HepG2 (cell line): ENCODE data around the gene MTHFS. TPM values are rescaled to one million over a fixed set of nuclear protein-coding genes. Genes with fewer than 3 reads are reported as not detected.

Source experiments
- MAX ChIP-seq: IDR thresholded peaks from 2 replicates; pipeline ENCODE4 v1.6.1; 2012; ENCODE audit warnings: inconsistent platforms
- NBN ChIP-seq: fragments of 450-650 bp; conservative IDR thresholded peaks from 2 replicates; pipeline ENCODE4 v1.6.1; 2017
- NFYB ChIP-seq: sonication (generic); formaldehyde crosslinking; IDR thresholded peaks from 2 replicates; pipeline ENCODE4 v1.4.0; 2020; ENCODE audit warnings: missing genetic modification reagents
- PAXIP1 ChIP-seq: sonication (generic); formaldehyde crosslinking; conservative IDR thresholded peaks from 2 replicates; pipeline ENCODE4 v1.4.0; 2020; ENCODE audit warnings: mild to moderate bottlenecking, missing genetic modification reagents, moderate library complexity
- PHF5A ChIP-seq: IDR thresholded peaks from one replicate; pipeline ENCODE4 v1.6.1; 2018; ENCODE audit warnings: low read depth, missing genetic modification reagents; ENCODE audit not compliant: unreplicated experiment
- POLR2G ChIP-seq: fragments of 200-400 bp; formaldehyde crosslinking; IDR thresholded peaks from 2 replicates; pipeline ENCODE4 v1.6.1; 2018; ENCODE audit warnings: mild to moderate bottlenecking, low read depth, low read length, moderate library complexity
- PPARG ChIP-seq: conservative IDR thresholded peaks from 2 replicates; pipeline ENCODE4 v1.6.1; 2016; ENCODE audit warnings: missing biosample characterization, missing genetic modification reagents
- THAP11 ChIP-seq: IDR thresholded peaks from 2 replicates; pipeline ENCODE4 v1.6.1; 2016; ENCODE audit warnings: missing biosample characterization, missing genetic modification reagents
- TP53 ChIP-seq: sonication (generic); formaldehyde crosslinking; conservative IDR thresholded peaks from 2 replicates; pipeline ENCODE4 v1.4.0; 2020; ENCODE audit warnings: missing genetic modification reagents
- ZBTB1 ChIP-seq: sonication (generic); formaldehyde crosslinking; IDR thresholded peaks from 2 replicates; pipeline ENCODE4 v1.4.0; 2020; ENCODE audit warnings: missing genetic modification reagents, borderline replicate concordance
- ZNF260 ChIP-seq: sonication (generic); formaldehyde crosslinking; IDR thresholded peaks from 2 replicates; pipeline ENCODE4 v1.4.0; 2020; ENCODE audit warnings: missing genetic modification reagents, low read depth, mild to moderate bottlenecking, borderline replicate concordance
- ZNF282 ChIP-seq: fragments of 450-650 bp; IDR thresholded peaks from 2 replicates; pipeline ENCODE4 v1.6.1; 2018; ENCODE audit not compliant: partially characterized antibody
- ZNF382 ChIP-seq: sonication (generic); formaldehyde crosslinking; IDR thresholded peaks from 2 replicates; pipeline ENCODE4 v1.5.0; 2020; ENCODE audit warnings: missing genetic modification reagents, mild to moderate bottlenecking, borderline replicate concordance
- ZNF607 ChIP-seq: sonication (generic); formaldehyde crosslinking; IDR thresholded peaks from 2 replicates; pipeline ENCODE4 v1.5.1; 2020; ENCODE audit warnings: missing genetic modification reagents, mild to moderate bottlenecking, borderline replicate concordance
- ZNF615 ChIP-seq: sonication (generic); formaldehyde crosslinking; IDR thresholded peaks from 2 replicates; pipeline ENCODE4 v1.5.0; 2020; ENCODE audit warnings: mild to moderate bottlenecking, missing genetic modification reagents, borderline replicate concordance
- ZNF674 ChIP-seq: sonication (generic); formaldehyde crosslinking; IDR thresholded peaks from 2 replicates; pipeline ENCODE4 v1.5.0; 2020; ENCODE audit warnings: low read depth, mild to moderate bottlenecking, missing genetic modification reagents
- ZNF746 ChIP-seq: sonication (generic); formaldehyde crosslinking; IDR thresholded peaks from 2 replicates; pipeline ENCODE4 v1.8.0; 2022; ENCODE audit warnings: mild to moderate bottlenecking, missing genetic modification reagents
- ZNF775 ChIP-seq: sonication (generic); formaldehyde crosslinking; IDR thresholded peaks from 2 replicates; pipeline ENCODE4 v1.4.0; 2020; ENCODE audit warnings: missing genetic modification reagents, mild to moderate bottlenecking, moderate library complexity, borderline replicate concordance
- ZNF850 ChIP-seq: sonication (generic); formaldehyde crosslinking; conservative IDR thresholded peaks from 2 replicates; pipeline ENCODE4 v1.9.0; 2021; ENCODE audit warnings: mild to moderate bottlenecking, missing genetic modification reagents
- polyA plus RNA-seq, 8 experiments: library from polyadenylated mRNA; depleted of rRNA in 3 of 8; stranded (reverse) in 7 of 8; unstranded in 1 of 8; fragments of >200 nt; fragmentation: Illumina TruSeq in 4 of 8; extraction: Trizol in 4 of 8; gene quantifications; 2 replicates each; pipeline versions ENCODE4 v1.2.1 to v1.2.3, GENCODE V29; 2011 to 2016; ENCODE audit warnings: low read depth in 4 of 8, missing spikeins in 1 of 8, mixed read lengths in 1 of 8; ENCODE audit not compliant: insufficient read depth in 1 of 8
- total RNA-seq, 5 experiments: library from RNA; depleted of rRNA; stranded (reverse); fragments of >200 nt; fragmentation: Illumina TruSeq; extraction: Trizol; gene quantifications; 2 replicates each; pipeline ENCODE4 v1.2.3, GENCODE V29; 2016; ENCODE audit warnings: low read depth in 1 of 5
- TF ChIP-seq, protein P1 (sequence below): sonication (generic); formaldehyde crosslinking; IDR thresholded peaks from 2 replicates; pipeline ENCODE4 v1.9.0; 2021; ENCODE audit warnings: missing genetic modification reagents, borderline replicate concordance
- TF ChIP-seq, protein P2 (sequence below): sonication (generic); formaldehyde crosslinking; IDR thresholded peaks from 2 replicates; pipeline ENCODE4 v1.4.0; 2020; ENCODE audit warnings: missing genetic modification reagents

MTHFS gene
- total and polyA plus RNA-seq, 2 of the 13 experiments (the other 11 are each of a cell fraction or from before 2014, with no cell fraction given) = 37.0 to 49.7 TPM

DNA sequence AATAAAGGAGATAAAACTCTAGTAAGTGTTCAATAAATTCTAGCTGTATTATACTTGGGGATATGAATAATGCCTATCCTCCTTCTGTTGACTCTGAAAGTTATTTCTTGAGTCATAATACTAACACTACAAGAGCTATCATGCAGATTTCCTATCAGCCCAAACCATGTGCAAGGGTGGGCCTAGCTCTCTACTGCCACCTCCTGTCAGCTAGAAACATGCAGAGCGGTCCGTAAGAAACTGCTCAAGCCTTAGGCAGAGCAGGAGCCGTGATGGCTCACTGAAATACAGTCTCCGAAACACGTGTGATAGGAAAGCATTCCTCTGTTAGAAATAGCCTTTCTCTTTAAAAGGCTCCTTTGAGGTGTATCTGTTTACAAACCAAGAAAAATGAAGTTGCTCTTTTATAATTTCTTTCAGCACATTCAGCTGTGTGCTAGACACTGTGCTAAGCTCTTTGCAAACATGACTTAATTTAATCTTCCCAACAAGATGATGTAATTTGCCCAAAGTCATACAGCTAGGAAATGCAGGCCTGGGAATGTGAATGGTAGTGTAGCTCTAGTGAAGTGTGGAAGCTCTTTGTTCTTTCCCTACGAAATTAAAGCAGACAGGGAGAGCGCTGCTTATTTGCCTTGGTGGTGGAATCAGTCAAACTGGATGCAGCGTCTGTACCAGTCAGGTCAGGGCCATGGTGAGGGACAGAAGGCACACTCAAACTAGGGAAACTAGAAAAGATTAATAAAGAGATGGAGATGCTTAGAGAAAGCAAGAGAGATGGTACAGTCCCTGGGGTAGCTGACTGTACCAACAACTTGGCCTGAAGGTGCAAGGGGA is 43.1 kb downstream of the MTHFS start (continued):
- TF ChIP-seq NBN = no peak
- TF ChIP-seq ZNF746 = no peak
- no peak for TF ChIP-seq ZNF850 (CRISPR knock-in tag)
- TF ChIP-seq ZBTB1 (CRISPR knock-in tag) = no peak
- no peak for TF ChIP-seq PAXIP1 (CRISPR knock-in tag)
- peak; percentile 32; the same call in 1 of the 2 replicates for TF ChIP-seq MAX
- TF ChIP-seq ZNF607 (CRISPR knock-in tag) = no peak
- TF ChIP-seq, protein P1, sequence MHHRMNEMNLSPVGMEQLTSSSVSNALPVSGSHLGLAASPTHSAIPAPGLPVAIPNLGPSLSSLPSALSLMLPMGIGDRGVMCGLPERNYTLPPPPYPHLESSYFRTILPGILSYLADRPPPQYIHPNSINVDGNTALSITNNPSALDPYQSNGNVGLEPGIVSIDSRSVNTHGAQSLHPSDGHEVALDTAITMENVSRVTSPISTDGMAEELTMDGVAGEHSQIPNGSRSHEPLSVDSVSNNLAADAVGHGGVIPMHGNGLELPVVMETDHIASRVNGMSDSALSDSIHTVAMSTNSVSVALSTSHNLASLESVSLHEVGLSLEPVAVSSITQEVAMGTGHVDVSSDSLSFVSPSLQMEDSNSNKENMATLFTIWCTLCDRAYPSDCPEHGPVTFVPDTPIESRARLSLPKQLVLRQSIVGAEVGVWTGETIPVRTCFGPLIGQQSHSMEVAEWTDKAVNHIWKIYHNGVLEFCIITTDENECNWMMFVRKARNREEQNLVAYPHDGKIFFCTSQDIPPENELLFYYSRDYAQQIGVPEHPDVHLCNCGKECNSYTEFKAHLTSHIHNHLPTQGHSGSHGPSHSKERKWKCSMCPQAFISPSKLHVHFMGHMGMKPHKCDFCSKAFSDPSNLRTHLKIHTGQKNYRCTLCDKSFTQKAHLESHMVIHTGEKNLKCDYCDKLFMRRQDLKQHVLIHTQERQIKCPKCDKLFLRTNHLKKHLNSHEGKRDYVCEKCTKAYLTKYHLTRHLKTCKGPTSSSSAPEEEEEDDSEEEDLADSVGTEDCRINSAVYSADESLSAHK = no peak
- TF ChIP-seq ZNF674 (CRISPR knock-in tag) = no peak
- no peak for TF ChIP-seq ZNF260 (CRISPR knock-in tag)
- no peak for TF ChIP-seq TP53 (CRISPR knock-in tag)
- no peak for TF ChIP-seq ZNF282
- no peak for TF ChIP-seq NFYB (CRISPR knock-in tag)
- TF ChIP-seq ZNF382 (CRISPR knock-in tag) = no peak
- TF ChIP-seq ZNF775 (CRISPR knock-in tag) = no peak
- no peak for TF ChIP-seq PPARG (CRISPR knock-in tag)
- TF ChIP-seq POLR2G = no peak
- TF ChIP-seq THAP11 (CRISPR knock-in tag) = no peak
- TF ChIP-seq ZNF615 (CRISPR knock-in tag) = no peak
- TF ChIP-seq, protein P2, sequence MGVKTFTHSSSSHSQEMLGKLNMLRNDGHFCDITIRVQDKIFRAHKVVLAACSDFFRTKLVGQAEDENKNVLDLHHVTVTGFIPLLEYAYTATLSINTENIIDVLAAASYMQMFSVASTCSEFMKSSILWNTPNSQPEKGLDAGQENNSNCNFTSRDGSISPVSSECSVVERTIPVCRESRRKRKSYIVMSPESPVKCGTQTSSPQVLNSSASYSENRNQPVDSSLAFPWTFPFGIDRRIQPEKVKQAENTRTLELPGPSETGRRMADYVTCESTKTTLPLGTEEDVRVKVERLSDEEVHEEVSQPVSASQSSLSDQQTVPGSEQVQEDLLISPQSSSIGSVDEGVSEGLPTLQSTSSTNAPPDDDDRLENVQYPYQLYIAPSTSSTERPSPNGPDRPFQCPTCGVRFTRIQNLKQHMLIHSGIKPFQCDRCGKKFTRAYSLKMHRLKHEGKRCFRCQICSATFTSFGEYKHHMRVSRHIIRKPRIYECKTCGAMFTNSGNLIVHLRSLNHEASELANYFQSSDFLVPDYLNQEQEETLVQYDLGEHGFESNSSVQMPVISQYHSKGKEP (CRISPR knock-in tag) = no peak
- TF ChIP-seq PHF5A (CRISPR knock-in tag) = no peak
